DND-41 (cell line): ENCODE data around the gene EML5.

ENCODE experiments used
- ATAC-seq: fragments of 200-7000 bp; cut with Tn5 transposase; 3 replicates; pipeline ENCODE4 v1.9.1; 2021; ENCODE audit warnings: low read depth; ENCODE audit not compliant: insufficient read depth
- DNase-seq: peaks from one replicate; pipeline ENCODE4 v3.0.0-alpha.2; 2020
- H2AFZ ChIP-seq: 2 replicates; pipeline ENCODE4 v1.6.0; 2012; ENCODE audit warnings: low read depth, low read length
- H3K27ac ChIP-seq: 2 replicates; pipeline ENCODE4 v1.5.1; 2012; ENCODE audit warnings: low read length, inconsistent platforms
- H3K27me3 ChIP-seq: fragments of 200-600 bp; sonication (generic); 2 replicates; pipeline ENCODE4 v1.6.0; 2012; ENCODE audit warnings: low read length, mild to moderate bottlenecking, inconsistent platforms; ENCODE audit not compliant: insufficient read depth, poor library complexity
- H3K36me3 ChIP-seq: 2 replicates; pipeline ENCODE4 v1.5.1; 2012; ENCODE audit warnings: low read length, inconsistent platforms; ENCODE audit not compliant: insufficient read depth
- H3K4me1 ChIP-seq: 2 replicates; pipeline ENCODE4 v1.5.1; 2012; ENCODE audit warnings: mild to moderate bottlenecking, low read length; ENCODE audit not compliant: insufficient read depth
- H3K4me2 ChIP-seq: 2 replicates; pipeline ENCODE4 v1.6.0; 2012; ENCODE audit warnings: mild to moderate bottlenecking, moderate library complexity, low read length, inconsistent platforms; ENCODE audit not compliant: insufficient read depth
- H3K4me3 ChIP-seq, 2 experiments: fragments of 200-600 bp in 1 of 2; shearing (Covaris generic) in 1 of 2; 2 replicates each; pipeline ENCODE4 v1.5.1; 2012 to 2016; ENCODE audit warnings: inconsistent platforms in 2 of 2, low read length in 2 of 2, mild to moderate bottlenecking in 2 of 2, low read depth in 1 of 2, moderate library complexity in 1 of 2
- H3K79me2 ChIP-seq: 2 replicates; pipeline ENCODE4 v1.6.0; 2012; ENCODE audit warnings: low read length, inconsistent platforms; ENCODE audit not compliant: insufficient read depth
- H3K9ac ChIP-seq: 2 replicates; pipeline ENCODE4 v1.6.0; 2012; ENCODE audit warnings: low read depth, mild to moderate bottlenecking, inconsistent platforms, low read length, moderate library complexity
- H3K9me3 ChIP-seq: 2 replicates; pipeline ENCODE4 v1.5.1; 2012; ENCODE audit warnings: low read length, moderate library complexity, mild to moderate bottlenecking, inconsistent platforms; ENCODE audit not compliant: insufficient read depth, severe bottlenecking
- H4K20me1 ChIP-seq: 2 replicates; pipeline ENCODE4 v1.6.0; 2012; ENCODE audit warnings: low read length; ENCODE audit not compliant: insufficient read depth
- CTCF ChIP-seq: IDR thresholded peaks from 2 replicates; pipeline ENCODE4 v1.5.1; 2012; ENCODE audit warnings: borderline replicate concordance, low read length, moderate library complexity, mild to moderate bottlenecking; ENCODE audit not compliant: poor library complexity, severe bottlenecking; ENCODE audit errors: extremely low read depth
- EZH2 ChIP-seq: IDR thresholded peaks from 3 replicates; pipeline ENCODE4 v1.6.1; 2012; ENCODE audit warnings: borderline replicate concordance, low read depth, mild to moderate bottlenecking, moderate library complexity, low read length, inconsistent platforms; ENCODE audit not compliant: severe bottlenecking

The EML5 gene

GRCh38 chr14:88695870-88696269, 96.9 kb downstream of the EML5 start:
- no peak overlapping the region for H3K27ac ChIP-seq
- H4K20me1 ChIP-seq = no peaks in the 10 kb centered on the region
- H3K9ac ChIP-seq = no peak overlapping the region
- peaks cover 3% of the 10 kb centered on the region; the same call in 1 of the 2 replicates for H3K36me3 ChIP-seq
- no peaks in the 10 kb centered on the region for H3K4me1 ChIP-seq
- H3K4me2 ChIP-seq = no peak overlapping the region
- no peaks in the 10 kb centered on the region for H3K9me3 ChIP-seq
- TF ChIP-seq EZH2 (no peak), CTCF (no peak)
- DNase-seq (no peak), ATAC-seq (no peak)
- H3K27me3 ChIP-seq = no peaks in the 10 kb centered on the region
- H3K79me2 ChIP-seq = no peaks in the 10 kb centered on the region
- no peak overlapping the region for H3K4me3 ChIP-seq
- H2AFZ ChIP-seq = no peak overlapping the region

- no peaks in the 10 kb centered on the region for H4K20me1 ChIP-seq
- TF ChIP-seq EZH2 (no peak), CTCF (no peak)
Measured at GRCh38 chr14:88688386-88688785, 104.4 kb downstream of the EML5 start.

GRCh38 chr14:88683119-88683518, 109.6 kb downstream of the EML5 start:
- no peaks in the 10 kb centered on the region for H3K79me2 ChIP-seq
- peaks cover 17% of the 10 kb centered on the region; the same call in 1 of the 2 replicates for H3K36me3 ChIP-seq
- H3K4me1 ChIP-seq = no peaks in the 10 kb centered on the region
- no peaks in the 10 kb centered on the region for H4K20me1 ChIP-seq
- no peak overlapping the region for H3K4me2 ChIP-seq
- no peak overlapping the region for H3K27ac ChIP-seq
- H3K4me3 ChIP-seq = no peak overlapping the region
- H2AFZ ChIP-seq = no peak overlapping the region
- ATAC-seq = no peak
- no peaks in the 10 kb centered on the region for H3K27me3 ChIP-seq
- H3K9me3 ChIP-seq = no peaks in the 10 kb centered on the region
- TF ChIP-seq CTCF (no peak), EZH2 (no peak)
- no peak for DNase-seq
- H3K9ac ChIP-seq = no peak overlapping the region

More at GRCh38 chr14:88688386-88688785, 104.4 kb downstream of the EML5 start:
- Histone ChIP-seq H2AFZ (no peak overlapping the region), H3K27me3 (no peaks in the 10 kb centered on the region), H3K9me3 (no peaks in the 10 kb centered on the region), H3K4me3 (no peak overlapping the region), H3K36me3 (peaks cover 12% of the 10 kb centered on the region; the same call in 1 of the 2 replicates), H3K4me1 (no peaks in the 10 kb centered on the region), H3K79me2 (no peaks in the 10 kb centered on the region), H3K4me2 (no peak overlapping the region), H3K27ac (no peak overlapping the region), H3K9ac (no peak overlapping the region)
- DNase-seq (no peak), ATAC-seq (no peak)
